ENCODE data around the gene FBXW5. TPM values are rescaled to one million over a fixed set of nuclear protein-coding genes. Genes with fewer than 3 reads are reported as not detected.

The FBXW5 gene
- total RNA-seq, 4 donors from 2014 or later, result 294 to 820 (median 446) TPM

DNA sequence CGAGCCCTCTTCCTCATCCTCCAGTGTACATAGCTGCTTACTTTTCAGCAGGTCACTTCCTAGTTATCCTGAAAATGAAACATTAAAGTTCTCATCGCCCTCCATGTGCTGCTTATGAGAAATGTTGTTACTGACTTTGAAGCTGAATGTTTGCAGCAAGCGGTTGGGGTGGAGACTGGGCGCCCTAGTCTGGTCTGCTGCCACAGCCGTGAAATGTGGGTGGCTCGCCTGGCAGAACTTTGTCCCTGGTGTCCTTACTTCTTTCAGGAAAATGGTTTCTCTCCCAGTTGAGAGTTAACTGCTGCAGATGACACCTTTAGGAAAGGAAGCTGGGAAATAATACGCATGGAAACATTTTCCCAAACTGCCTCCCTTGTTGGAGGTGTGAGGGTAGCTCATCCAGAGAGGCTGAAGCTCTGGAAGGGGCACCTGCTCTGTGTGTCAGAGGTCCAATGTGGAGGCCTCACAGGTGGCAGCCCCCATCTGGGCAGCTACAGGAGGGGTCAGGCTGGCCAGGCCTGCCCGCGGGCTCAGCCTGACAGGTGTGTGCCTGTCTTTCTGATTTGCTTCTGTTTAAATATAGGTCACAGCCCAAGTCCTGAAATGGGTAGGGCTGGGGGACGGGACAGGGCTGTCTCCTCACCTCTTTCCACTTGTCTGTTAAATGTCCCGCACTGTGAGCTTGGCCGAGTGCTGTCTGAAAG lies 34.2 kb downstream of the FBXW5 start:
- 88 to 90% methylated on average over 4 to 12 of the region's 12 CpGs for WGBS, 2 donors (ENCODE audit: low coverage in 1 of 2)
- no peak for DNase-seq
- in situ Hi-C loops (cut with MboI; ENCODE audit: low pct_ligation_motif_present in 1 of 4, low pct_unique_long_range_greater_than_20kb in 1 of 4, low sequenced_read_pairs in 3 of 4), result no loop called here
- Histone ChIP-seq H3K4me3 (no peak overlapping the region), H3K27ac (no peak overlapping the region), H3K9me3 (no peaks in the 10 kb centered on the region), H3K36me3 (peaks cover 0 to 19% (median 7%) of the 10 kb centered on the region in 4 donors), H3K27me3 (no peaks in the 10 kb centered on the region), H3K4me1 (peaks cover 0 to under 1% (median 0%) of the 10 kb centered on the region in 4 donors)
- intact Hi-C loops (cut with DNase I; ENCODE audit: low total_unique reads), result no loop called here
- no peak for TF ChIP-seq EP300 (IDR thresholded peaks at IDR 0.05; ENCODE audit: low read depth)

- H3K27me3 ChIP-seq, result no peaks in the 10 kb centered on the region
- H3K36me3 ChIP-seq, result peaks cover 0 to 12% (median 5%) of the 10 kb centered on the region in 4 donors
- H3K9me3 ChIP-seq, result no peaks in the 10 kb centered on the region
- TF ChIP-seq POLR2AphosphoS5 (IDR thresholded peaks at IDR 0.05), result no peak
- TF ChIP-seq, protein P1, sequence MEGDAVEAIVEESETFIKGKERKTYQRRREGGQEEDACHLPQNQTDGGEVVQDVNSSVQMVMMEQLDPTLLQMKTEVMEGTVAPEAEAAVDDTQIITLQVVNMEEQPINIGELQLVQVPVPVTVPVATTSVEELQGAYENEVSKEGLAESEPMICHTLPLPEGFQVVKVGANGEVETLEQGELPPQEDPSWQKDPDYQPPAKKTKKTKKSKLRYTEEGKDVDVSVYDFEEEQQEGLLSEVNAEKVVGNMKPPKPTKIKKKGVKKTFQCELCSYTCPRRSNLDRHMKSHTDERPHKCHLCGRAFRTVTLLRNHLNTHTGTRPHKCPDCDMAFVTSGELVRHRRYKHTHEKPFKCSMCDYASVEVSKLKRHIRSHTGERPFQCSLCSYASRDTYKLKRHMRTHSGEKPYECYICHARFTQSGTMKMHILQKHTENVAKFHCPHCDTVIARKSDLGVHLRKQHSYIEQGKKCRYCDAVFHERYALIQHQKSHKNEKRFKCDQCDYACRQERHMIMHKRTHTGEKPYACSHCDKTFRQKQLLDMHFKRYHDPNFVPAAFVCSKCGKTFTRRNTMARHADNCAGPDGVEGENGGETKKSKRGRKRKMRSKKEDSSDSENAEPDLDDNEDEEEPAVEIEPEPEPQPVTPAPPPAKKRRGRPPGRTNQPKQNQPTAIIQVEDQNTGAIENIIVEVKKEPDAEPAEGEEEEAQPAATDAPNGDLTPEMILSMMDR (IDR thresholded peaks at IDR 0.05), result no peak
- TF ChIP-seq POLR2A (IDR thresholded peaks at IDR 0.05), result no peak
- no peak for TF ChIP-seq EP300 (IDR thresholded peaks at IDR 0.05; ENCODE audit: low read depth)
- 92% methylated on average over 27 of the region's 29 CpGs; no CpG with 5 or more reads in 1 of the 2 donors for WGBS, 2 donors (ENCODE audit: low coverage in 1 of 2)
- H3K4me1 ChIP-seq, result peaks cover 10 to 20% (median 18%) of the 10 kb centered on the region in 4 donors
- intact Hi-C loops (cut with DNase I; ENCODE audit: low total_unique reads) (no loop called here), in situ Hi-C loops (cut with MboI; ENCODE audit: low pct_ligation_motif_present in 1 of 4, low pct_unique_long_range_greater_than_20kb in 1 of 4, low sequenced_read_pairs in 3 of 4) (no loop called here)
- H3K27ac ChIP-seq, result no peak overlapping the region
- no peak overlapping the region for H3K4me3 ChIP-seq
- DNase-seq, result no peak
These were observed 37.3 kb downstream of the FBXW5 start for GRCh38 chr9:136907011-136907914.

- in situ Hi-C loops (cut with MboI; ENCODE audit: low pct_ligation_motif_present in 1 of 4, low pct_unique_long_range_greater_than_20kb in 1 of 4, low sequenced_read_pairs in 3 of 4) (no loop called here), intact Hi-C loops (cut with DNase I; ENCODE audit: low total_unique reads) (no loop called here)
- no peak overlapping the region for H3K27ac ChIP-seq
- H3K36me3 ChIP-seq, result peaks cover 0 to 12% (median 5%) of the 10 kb centered on the region in 4 donors
- 69 to 100% methylated on average over 1 to 4 of the region's 4 CpGs for WGBS, 2 donors (ENCODE audit: low coverage in 1 of 2)
- TF ChIP-seq, protein P1 (IDR thresholded peaks at IDR 0.05), result no peak
- TF ChIP-seq POLR2A (IDR thresholded peaks at IDR 0.05) (no peak), POLR2AphosphoS5 (IDR thresholded peaks at IDR 0.05) (no peak), EP300 (IDR thresholded peaks at IDR 0.05; ENCODE audit: low read depth) (no peak)
- peaks cover 20 to 30% (median 28%) of the 10 kb centered on the region in 4 donors for H3K4me1 ChIP-seq
- no peaks in the 10 kb centered on the region for H3K27me3 ChIP-seq
- DNase-seq, result no peak
- H3K4me3 ChIP-seq, result no peak overlapping the region
- no peaks in the 10 kb centered on the region for H3K9me3 ChIP-seq
These were observed 38.3 kb downstream of the FBXW5 start for GRCh38 chr9:136906266-136906665.

DNA sequence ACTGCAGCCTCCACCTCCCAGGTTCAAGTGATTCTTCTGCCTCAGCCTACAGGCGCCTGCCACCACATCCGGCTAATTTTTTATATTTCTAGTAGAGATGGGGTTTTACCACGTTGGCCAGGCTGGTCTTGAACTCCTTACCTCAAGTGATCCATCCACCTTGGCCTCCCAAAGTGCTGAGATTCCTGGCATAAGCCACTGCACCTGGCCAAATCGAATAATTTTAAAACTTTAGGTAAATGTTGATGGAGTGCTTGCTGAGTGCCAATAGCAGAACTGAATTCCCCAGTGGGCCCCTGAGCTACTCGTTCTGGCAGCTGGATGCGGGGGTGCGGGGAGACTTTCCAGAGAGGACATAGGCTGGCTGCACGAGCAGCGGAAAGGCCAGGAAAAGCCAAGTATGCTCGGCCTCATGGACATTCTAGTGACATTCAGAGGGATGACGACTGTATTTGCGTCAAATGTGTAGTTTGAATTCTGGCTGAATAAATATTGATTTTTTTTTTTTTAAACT lies 41.4 kb downstream of the FBXW5 start:
- no peak for DNase-seq
- Histone ChIP-seq H3K4me3 (peak overlapping the region in 1 of 4 donors; percentile 2), H3K4me1 (peaks cover 32 to 61% (median 49%) of the 10 kb centered on the region in 4 donors), H3K27me3 (no peaks in the 10 kb centered on the region), H3K9me3 (no peaks in the 10 kb centered on the region), H3K36me3 (peaks cover 0 to 1% (median under 1%) of the 10 kb centered on the region in 4 donors), H3K27ac (peak overlapping the region; percentile 84 to 93 (median 90))
- intact Hi-C loops (cut with DNase I; ENCODE audit: low total_unique reads), result no loop called here
- 40% methylated on average over 12 of the region's 12 CpGs; no CpG with 5 or more reads in 1 of the 2 donors for WGBS, 2 donors (ENCODE audit: low coverage in 1 of 2)
- TF ChIP-seq POLR2AphosphoS5 (IDR thresholded peaks at IDR 0.05), result peak in 1 of 3 donors; percentile 17
- TF ChIP-seq, protein P1 (IDR thresholded peaks at IDR 0.05), result no peak
- in situ Hi-C loops (cut with MboI; ENCODE audit: low pct_ligation_motif_present in 1 of 4, low pct_unique_long_range_greater_than_20kb in 1 of 4, low sequenced_read_pairs in 3 of 4), result no loop called here

Data from transverse colon (tissue), 4 donors.